Chondrocyte (in vitro differentiated cells): Measurements from ENCODE around the gene NIPA2. TPM values are rescaled to one million over a fixed set of nuclear protein-coding genes. Genes with fewer than 3 reads are reported as not detected.

Experiments used
- DNase-seq: peaks from one replicate; pipeline ENCODE4 v3.0.0; 2021; ENCODE audit warnings: mixed read lengths, low spot score
- H3K27ac Mint-ChIP-seq: one replicate; pipeline ENCODE4 v1.8.0; 2021; ENCODE audit warnings: mild to moderate bottlenecking, moderate library complexity, mixed read lengths; ENCODE audit not compliant: unreplicated experiment
- H3K27me3 Mint-ChIP-seq: 2 replicates; pipeline ENCODE4 v1.8.0; 2021; ENCODE audit warnings: low read depth, mixed read lengths
- H3K36me3 Mint-ChIP-seq: 2 replicates; pipeline ENCODE4 v1.8.0; 2021; ENCODE audit warnings: low read depth, mixed read lengths
- H3K4me1 Mint-ChIP-seq: 2 replicates; pipeline ENCODE4 v1.8.0; 2021; ENCODE audit warnings: low read depth, mild to moderate bottlenecking, mixed read lengths
- H3K4me3 Mint-ChIP-seq: one replicate; pipeline ENCODE4 v1.8.0; 2021; ENCODE audit warnings: mild to moderate bottlenecking, moderate library complexity, mixed read lengths; ENCODE audit not compliant: unreplicated experiment
- H3K9me3 Mint-ChIP-seq: 2 replicates; pipeline ENCODE4 v1.8.0; 2021; ENCODE audit warnings: low read depth, mixed read lengths
- CTCF ChIP-seq: fragments of 200-600 bp; sonication (generic); IDR thresholded peaks from 2 replicates; pipeline ENCODE4 v1.5.0; 2021; ENCODE audit warnings: antibody characterized with exemption, mild to moderate bottlenecking, moderate library complexity
- total RNA-seq: library from RNA; stranded (reverse); gene quantifications from 3 replicates; pipeline ENCODE4 v1.2.1, GENCODE V29; 2021

Gene NIPA2
- total RNA-seq, 1 donor from 2014 or later = 59.3 TPM

GRCh38 chr15:22808761-22809280 is 29.6 kb upstream of the NIPA2 start:
- Mint-ChIP-seq H3K27me3 (no peaks in the 10 kb centered on the region), H3K4me1 (peaks cover 9% of the 10 kb centered on the region), H3K4me3 (no peak overlapping the region), H3K27ac (no peak overlapping the region), H3K36me3 (no peaks in the 10 kb centered on the region), H3K9me3 (no peaks in the 10 kb centered on the region)
- TF ChIP-seq CTCF = no peak
- DNase-seq = no peak

- no peak for TF ChIP-seq CTCF
- H3K4me1 Mint-ChIP-seq = peaks cover 9% of the 10 kb centered on the region
- no peak overlapping the region for H3K4me3 Mint-ChIP-seq
- DNase-seq = no peak
- H3K9me3 Mint-ChIP-seq = no peaks in the 10 kb centered on the region
- peaks cover 4% of the 10 kb centered on the region for H3K36me3 Mint-ChIP-seq
- peak overlapping the region; percentile 36 for H3K27ac Mint-ChIP-seq
- H3K27me3 Mint-ChIP-seq = no peaks in the 10 kb centered on the region
Observed at GRCh38 chr15:22810033-22810852, 28.2 kb upstream of the NIPA2 start.

- no peak for TF ChIP-seq CTCF
Observed at GRCh38 chr15:22810853-22811338, 27.6 kb upstream of the NIPA2 start.

GRCh38 chr15:22811640-22812039 is 26.8 kb upstream of the NIPA2 start:
- Mint-ChIP-seq H3K27ac (no peak overlapping the region), H3K4me1 (peaks cover 6% of the 10 kb centered on the region), H3K4me3 (no peak overlapping the region), H3K27me3 (no peaks in the 10 kb centered on the region), H3K9me3 (no peaks in the 10 kb centered on the region), H3K36me3 (peaks cover 6% of the 10 kb centered on the region)
- peak; percentile 68 for TF ChIP-seq CTCF
- DNase-seq = no peak

More at GRCh38 chr15:22810853-22811338, 27.6 kb upstream of the NIPA2 start:
- no peaks in the 10 kb centered on the region for H3K9me3 Mint-ChIP-seq
- H3K4me1 Mint-ChIP-seq = peaks cover 9% of the 10 kb centered on the region
- peak overlapping the region; percentile 36 for H3K27ac Mint-ChIP-seq
- H3K27me3 Mint-ChIP-seq = no peaks in the 10 kb centered on the region
- DNase-seq = no peak
- peaks cover 6% of the 10 kb centered on the region for H3K36me3 Mint-ChIP-seq
- no peak overlapping the region for H3K4me3 Mint-ChIP-seq

GRCh38 chr15:22813844-22814243 is 24.6 kb upstream of the NIPA2 start:
- no peak for DNase-seq
- H3K36me3 Mint-ChIP-seq = peaks cover 7% of the 10 kb centered on the region
- H3K4me1 Mint-ChIP-seq = peaks cover 5% of the 10 kb centered on the region
- no peak overlapping the region for H3K27ac Mint-ChIP-seq
- no peak for TF ChIP-seq CTCF
- no peak overlapping the region for H3K4me3 Mint-ChIP-seq
- no peaks in the 10 kb centered on the region for H3K27me3 Mint-ChIP-seq
- H3K9me3 Mint-ChIP-seq = no peaks in the 10 kb centered on the region
